Left lobe of liver (tissue), 2 donors: Measurements from ENCODE around the gene SLC35F6. TPM values are rescaled to one million over a fixed set of nuclear protein-coding genes. Genes with fewer than 3 reads are reported as not detected.
A peak's percentile ranks its signal among the peaks of the same experiment; 100 is the strongest.

Source experiments
- ATAC-seq: fragments of 200-7000 bp; cut with Tn5 transposase; one replicate; pipeline ENCODE4 v1.9.1; 2020; ENCODE audit warnings: mild to moderate bottlenecking, moderate library complexity
- DNase-seq: peaks from one replicate; pipeline ENCODE4 v3.0.0-alpha.2; 2020; ENCODE audit warnings: low spot score
- total RNA-seq: library from RNA; stranded (reverse); gene quantifications from one replicate; pipeline ENCODE4 v1.2.1, GENCODE V29; 2021
- donor health status: DM: no; HTN: no; CAD: no; lungs with moderate emphysema.
- donor health status: DM: no; HTN: yes; CAD: no.

SLC35F6 gene
- 14.4 TPM for total RNA-seq

- DNase-seq (peak; percentile 81), ATAC-seq (peak; percentile 90)
Observed at GRCh38 chr2:26764078-26764887, at the start of gene SLC35F6. Gene SLC35F6 (plus strand): TSS chr2:26764284. CDS start chr2:26764350, 66 bp downstream.

- no peak for DNase-seq
- ATAC-seq: no peak
Observed at GRCh38 chr2:26715528-26716270, 48.4 kb upstream of the SLC35F6 start.

- ATAC-seq (no peak), DNase-seq (no peak)
Observed at GRCh38 chr2:26716340-26716739, 47.7 kb upstream of the SLC35F6 start.

GRCh38 chr2:26716769-26717168 lies 47.3 kb upstream of the SLC35F6 start:
- DNase-seq (no peak), ATAC-seq (no peak)

GRCh38 chr2:26717362-26717761 lies 46.7 kb upstream of the SLC35F6 start:
- DNase-seq: no peak
- no peak for ATAC-seq

GRCh38 chr2:26718949-26719686 lies 45.0 kb upstream of the SLC35F6 start:
- DNase-seq: no peak
- no peak for ATAC-seq

DNA sequence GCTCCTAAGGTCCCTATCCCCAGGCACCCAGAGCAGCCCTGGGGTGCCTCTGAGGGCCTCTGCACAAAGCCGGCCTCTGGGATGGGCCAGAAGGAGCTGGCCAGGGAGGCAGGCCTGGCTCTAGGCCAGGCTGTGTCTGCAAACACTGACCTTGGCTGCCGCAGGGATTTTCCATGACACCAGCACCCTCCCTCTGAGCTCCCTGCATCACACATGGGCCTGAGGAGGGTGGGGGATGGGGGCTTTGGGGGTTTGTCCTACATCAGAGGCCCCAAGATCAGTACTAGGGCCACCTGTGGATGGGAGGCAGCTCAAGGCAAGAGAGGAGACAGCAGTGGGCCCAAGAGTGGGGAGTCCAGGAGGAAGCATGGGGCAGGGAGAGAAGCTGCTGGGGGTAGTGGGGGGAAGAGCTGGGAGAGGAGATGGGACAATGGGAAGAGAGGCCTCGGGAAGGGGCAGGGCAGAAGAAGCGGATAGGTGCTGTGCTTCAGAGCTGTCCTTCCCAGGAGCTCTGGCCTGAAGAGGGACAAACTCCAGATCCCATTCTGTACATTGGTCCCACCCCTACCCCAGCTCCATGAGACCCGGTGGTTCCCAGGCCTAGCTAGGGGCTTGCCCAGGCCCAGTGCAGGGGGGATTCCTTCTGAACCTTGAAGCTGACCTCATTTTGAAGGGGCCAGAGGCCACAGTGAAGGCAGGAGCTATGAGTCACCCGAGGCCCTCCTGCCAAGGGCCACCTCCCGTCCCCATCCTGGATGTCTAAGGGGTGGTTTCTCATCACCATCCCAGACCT lies 43.6 kb upstream of the SLC35F6 start:
- ATAC-seq (peak; percentile 66), DNase-seq (peak; percentile 87)

- ATAC-seq (peak; percentile 88), DNase-seq (peak; percentile 87)
Observed at GRCh38 chr2:26721115-26722032, 42.7 kb upstream of the SLC35F6 start.

DNA sequence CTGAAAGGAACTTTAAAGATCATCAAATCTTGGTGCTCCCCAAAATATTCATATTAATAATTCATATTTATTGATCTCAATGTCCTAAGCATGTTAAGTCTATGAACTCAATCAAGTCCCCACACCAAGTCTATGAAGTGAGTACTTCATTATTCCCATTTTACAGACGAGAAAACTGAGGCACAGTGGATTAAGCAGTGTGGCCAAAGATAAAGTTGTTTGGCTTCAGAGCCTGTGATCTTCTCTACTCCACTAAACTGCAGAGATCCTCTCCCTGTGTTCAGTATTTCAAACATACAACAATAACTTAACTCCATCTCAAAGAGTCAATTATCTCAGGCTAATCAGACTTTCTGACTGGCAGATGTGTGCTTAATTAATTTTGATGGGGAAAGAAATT lies 41.8 kb upstream of the SLC35F6 start:
- no peak for DNase-seq
- ATAC-seq: no peak

GRCh38 chr2:26722911-26723310 lies 41.2 kb upstream of the SLC35F6 start:
- DNase-seq: no peak
- no peak for ATAC-seq

- no peak for DNase-seq
- ATAC-seq: no peak
Observed at GRCh38 chr2:26723475-26723874, 40.6 kb upstream of the SLC35F6 start.

GRCh38 chr2:26723991-26724750 lies 39.9 kb upstream of the SLC35F6 start:
- ATAC-seq (no peak), DNase-seq (peak; percentile 59)

DNA sequence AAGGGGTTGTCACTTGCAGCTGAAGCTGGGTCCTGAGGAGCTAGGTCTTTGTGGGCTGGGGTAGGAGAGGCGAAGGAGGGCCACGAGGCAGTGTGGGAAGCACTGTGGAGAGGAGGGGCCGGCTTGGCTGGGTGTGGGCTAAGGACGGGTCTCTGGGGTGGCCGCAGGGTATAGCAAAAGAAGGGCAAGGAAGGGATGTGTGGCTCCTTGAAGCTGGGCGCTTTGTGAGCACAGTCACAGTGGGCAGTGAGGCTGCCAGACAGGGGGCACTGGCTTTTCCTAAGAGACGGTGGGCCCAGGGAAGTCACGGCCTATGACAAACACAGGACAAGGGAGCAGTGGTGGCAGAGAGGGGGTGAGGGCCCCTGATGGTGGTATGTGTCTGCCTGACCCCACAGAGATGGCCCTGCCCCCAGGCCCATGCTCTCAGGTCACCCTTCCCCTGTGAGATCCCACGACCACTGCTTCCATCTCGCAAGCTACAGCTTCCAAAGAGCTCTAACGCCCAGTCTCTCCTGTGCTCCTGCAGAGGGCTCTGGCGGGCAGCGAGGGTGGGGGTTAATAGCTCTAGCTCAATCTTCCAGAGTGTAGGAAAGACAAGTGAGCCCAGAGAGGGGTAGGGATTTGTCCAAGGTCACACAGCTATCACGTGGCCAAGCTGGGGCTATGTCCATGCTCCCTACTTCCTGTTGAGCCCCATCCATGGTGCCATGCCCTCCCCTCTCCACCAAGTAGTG lies 39.1 kb upstream of the SLC35F6 start:
- no peak for DNase-seq
- ATAC-seq: no peak

GRCh38 chr2:26725521-26725820 lies 38.6 kb upstream of the SLC35F6 start:
- DNase-seq: no peak

GRCh38 chr2:26726228-26726627 lies 37.9 kb upstream of the SLC35F6 start:
- ATAC-seq: no peak
- no peak for DNase-seq

More at GRCh38 chr2:26725521-26725820, 38.6 kb upstream of the SLC35F6 start:
- no peak for ATAC-seq

GRCh38 chr2:26727641-26728561 lies 36.2 kb upstream of the SLC35F6 start:
- no peak for DNase-seq
- ATAC-seq: no peak

- DNase-seq (no peak), ATAC-seq (no peak)
Observed at GRCh38 chr2:26729311-26729710, 34.8 kb upstream of the SLC35F6 start.
